Nephron progenitor cell (in vitro differentiated cells): ENCODE data around the gene LRRC23.
A peak's percentile ranks its signal among the peaks of the same experiment; 100 is the strongest.

Experiments used
- DNase-seq: peaks from one replicate; pipeline ENCODE4 v3.0.0; 2021
- H3K27ac Mint-ChIP-seq: 2 replicates; pipeline ENCODE4 v1.8.0; 2021; ENCODE audit warnings: mild to moderate bottlenecking, moderate library complexity, mixed read lengths
- H3K27me3 Mint-ChIP-seq: 2 replicates; pipeline ENCODE4 v1.8.0; 2021; ENCODE audit warnings: mild to moderate bottlenecking, low read depth, mixed read lengths; ENCODE audit not compliant: poor library complexity
- H3K36me3 Mint-ChIP-seq: 2 replicates; pipeline ENCODE4 v1.8.0; 2021; ENCODE audit warnings: low read depth, mixed read lengths
- H3K4me1 Mint-ChIP-seq: 2 replicates; pipeline ENCODE4 v1.8.0; 2021; ENCODE audit warnings: mixed read lengths
- H3K4me3 Mint-ChIP-seq: 2 replicates; pipeline ENCODE4 v1.8.0; 2021; ENCODE audit warnings: mild to moderate bottlenecking, moderate library complexity, mixed read lengths
- H3K9me3 Mint-ChIP-seq: 2 replicates; pipeline ENCODE4 v1.8.0; 2021; ENCODE audit warnings: mild to moderate bottlenecking, moderate library complexity, mixed read lengths
- CTCF ChIP-seq: fragments of 200-600 bp; sonication (generic); IDR thresholded peaks from 2 replicates; pipeline ENCODE4 v1.5.0; 2021; ENCODE audit warnings: antibody characterized with exemption

LRRC23 gene

DNA sequence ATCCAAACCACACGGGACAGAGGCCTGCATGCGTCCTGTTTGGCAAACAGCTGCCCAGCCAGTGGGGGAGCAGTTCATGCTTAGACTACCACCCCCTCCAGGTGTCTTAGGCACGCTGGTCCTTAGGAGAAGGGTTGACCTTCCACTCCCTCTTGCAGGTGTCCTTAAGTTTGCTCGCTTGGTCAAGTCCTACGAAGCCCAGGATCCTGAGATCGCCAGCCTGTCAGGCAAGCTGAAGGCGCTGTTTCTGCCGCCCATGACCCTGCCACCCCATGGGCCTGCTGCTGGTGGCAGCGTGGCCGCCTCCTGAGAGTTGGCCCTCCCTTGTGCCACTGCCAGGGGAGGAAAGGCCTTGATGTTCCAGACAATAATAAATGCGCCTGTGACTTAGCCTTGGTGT is 41.0 kb downstream of the LRRC23 start:
- peaks cover 13% of the 10 kb centered on the region for H3K36me3 Mint-ChIP-seq
- H3K27me3 Mint-ChIP-seq, result no peaks in the 10 kb centered on the region
- no peak for TF ChIP-seq CTCF
- H3K9me3 Mint-ChIP-seq, result no peaks in the 10 kb centered on the region
- H3K4me1 Mint-ChIP-seq, result peaks cover 66% of the 10 kb centered on the region
- H3K27ac Mint-ChIP-seq, result peak overlapping the region; percentile 84
- DNase-seq, result no peak
- H3K4me3 Mint-ChIP-seq, result peak overlapping the region; percentile 86

DNA sequence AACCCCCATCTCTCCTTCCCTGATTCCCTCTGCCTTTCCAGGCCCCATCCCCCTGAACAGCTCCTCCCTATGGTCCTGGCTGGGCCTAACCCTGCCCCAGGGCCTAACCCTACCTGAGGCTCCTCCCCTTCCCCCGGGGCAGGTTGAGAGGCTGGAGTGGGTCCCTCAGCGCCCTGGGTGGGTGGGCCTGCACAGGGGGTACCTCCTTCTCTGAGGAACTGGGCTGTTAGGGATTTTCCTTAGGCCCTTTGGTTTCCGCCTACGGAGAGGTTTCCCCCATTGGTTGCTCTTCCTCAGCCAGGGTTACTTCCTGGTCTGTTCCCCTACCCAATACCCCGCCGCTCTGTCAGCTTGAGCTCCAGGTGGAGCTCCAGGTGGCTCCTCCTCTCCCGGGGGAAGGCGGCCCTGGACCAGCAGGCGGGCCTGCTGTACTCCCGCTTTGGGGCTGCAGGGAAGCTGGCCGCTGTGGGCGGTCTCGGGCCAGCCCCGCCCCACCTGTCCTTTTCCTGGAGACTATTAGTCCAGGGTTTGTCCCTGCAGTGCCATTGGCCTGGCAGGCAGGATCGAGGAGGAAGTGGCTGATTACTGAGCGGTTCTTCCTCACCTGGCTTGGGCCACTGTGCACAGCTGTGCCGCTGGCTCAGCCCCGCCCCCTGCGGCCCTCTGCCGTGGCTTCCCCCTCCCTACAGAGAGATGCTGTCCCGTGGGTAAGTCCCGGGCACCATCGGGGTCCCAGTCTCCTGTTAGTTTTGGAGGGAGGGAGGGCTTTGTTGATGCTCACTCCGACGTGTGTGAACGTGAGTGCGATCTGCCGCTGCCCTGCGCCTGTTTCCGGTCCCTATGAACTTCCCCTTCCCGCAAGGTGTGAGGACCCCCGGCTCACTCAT is 41.7 kb downstream of the LRRC23 start:
- H3K9me3 Mint-ChIP-seq, result no peaks in the 10 kb centered on the region
- H3K4me1 Mint-ChIP-seq, result peaks cover 59% of the 10 kb centered on the region
- H3K27ac Mint-ChIP-seq, result peak overlapping the region; percentile 84

DNA sequence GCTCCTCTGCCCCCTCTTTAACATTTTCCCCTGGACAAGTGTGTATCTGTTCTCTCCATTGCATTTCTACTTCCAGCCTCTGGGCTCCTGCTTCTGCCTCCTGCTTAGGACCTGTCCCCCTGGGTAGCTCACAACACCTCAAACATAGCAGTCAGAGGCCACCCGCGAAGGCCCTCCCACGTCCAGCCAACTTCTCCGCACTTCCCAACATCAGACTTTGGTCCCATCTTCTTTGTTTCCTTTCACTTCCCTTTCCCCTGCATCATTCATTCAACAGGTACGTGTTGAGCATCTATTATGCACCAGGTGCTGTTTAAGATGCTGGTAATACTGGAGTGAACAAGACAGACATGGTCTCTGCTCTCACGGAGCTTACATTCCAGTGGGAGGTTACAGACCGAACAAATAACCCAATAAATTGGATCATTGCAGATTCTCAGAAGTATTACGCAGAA is 42.3 kb downstream of the LRRC23 start:
- Mint-ChIP-seq H3K4me3 (peak overlapping the region; percentile 86), H3K36me3 (peaks cover 4% of the 10 kb centered on the region), H3K4me1 (peaks cover 58% of the 10 kb centered on the region), H3K27ac (peak overlapping the region; percentile 7), H3K27me3 (no peaks in the 10 kb centered on the region), H3K9me3 (no peaks in the 10 kb centered on the region)
- no peak for DNase-seq
- TF ChIP-seq CTCF, result no peak

More for the DNA sequence above, 41.7 kb downstream of the LRRC23 start:
- Mint-ChIP-seq H3K36me3 (peaks cover 6% of the 10 kb centered on the region), H3K27me3 (no peaks in the 10 kb centered on the region), H3K4me3 (peak overlapping the region; percentile 86)
- TF ChIP-seq CTCF, result no peak
- DNase-seq, result peak; percentile 85

DNA sequence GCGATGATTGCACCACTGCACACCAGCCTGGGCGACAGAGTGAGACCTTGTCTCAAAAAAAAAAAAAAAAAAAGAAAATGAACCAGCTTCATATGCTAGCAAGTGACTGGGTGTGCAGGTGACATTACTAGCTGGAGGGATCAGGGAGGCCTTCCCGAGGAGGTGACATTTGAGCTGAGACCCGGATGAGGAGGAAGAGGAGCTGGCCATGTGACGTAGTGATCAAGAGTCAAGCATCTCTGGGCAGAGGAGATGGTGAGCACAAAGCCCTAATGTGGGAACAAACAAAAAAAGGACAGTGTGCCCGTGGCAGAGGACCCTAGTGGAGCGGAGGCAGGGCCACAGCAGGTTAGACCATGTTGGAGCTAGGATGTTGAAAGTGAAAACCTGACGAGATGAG is 43.0 kb downstream of the LRRC23 start:
- Mint-ChIP-seq H3K4me1 (peaks cover 58% of the 10 kb centered on the region), H3K4me3 (peak overlapping the region; percentile 12), H3K27ac (no peak overlapping the region), H3K9me3 (no peaks in the 10 kb centered on the region), H3K27me3 (no peaks in the 10 kb centered on the region), H3K36me3 (no peaks in the 10 kb centered on the region)
- no peak for DNase-seq
- no peak for TF ChIP-seq CTCF

DNA sequence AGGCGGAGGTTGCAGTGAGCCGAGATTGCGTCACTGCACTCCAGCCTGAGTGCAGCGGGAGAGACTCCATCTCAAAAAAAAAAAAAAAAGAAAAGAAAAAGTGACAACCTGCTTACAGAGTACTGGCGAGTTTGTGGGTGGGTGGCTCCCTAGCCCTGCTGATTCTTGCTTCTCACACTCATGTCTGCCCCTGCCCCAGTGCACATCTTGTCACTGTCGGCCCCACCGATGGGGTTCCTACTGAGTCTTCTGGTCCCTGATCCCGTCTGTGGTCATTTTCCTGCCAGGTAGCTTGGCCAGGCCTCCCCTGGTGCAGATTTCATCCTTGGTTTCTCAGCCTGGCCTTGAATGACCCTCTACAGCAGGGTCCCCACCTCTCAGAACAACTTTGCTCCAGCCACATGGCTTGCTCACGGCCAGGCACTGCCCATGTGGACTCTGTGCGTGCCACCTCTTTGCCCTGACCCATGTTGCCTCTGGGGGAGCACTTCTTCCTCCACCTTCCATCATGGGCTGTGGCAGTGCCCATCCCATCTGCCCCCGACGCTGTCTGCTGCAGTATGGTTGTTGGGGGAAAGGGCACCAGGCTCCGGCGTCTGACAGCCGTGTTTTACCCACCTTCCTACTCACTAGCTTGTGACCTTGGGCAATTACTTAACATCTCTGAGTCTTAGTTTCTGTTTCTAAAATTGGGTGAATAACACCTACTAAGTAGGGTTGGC is 44.4 kb downstream of the LRRC23 start:
- DNase-seq, result no peak
- Mint-ChIP-seq H3K27ac (no peak overlapping the region), H3K27me3 (no peaks in the 10 kb centered on the region), H3K4me1 (peaks cover 59% of the 10 kb centered on the region), H3K9me3 (no peaks in the 10 kb centered on the region), H3K4me3 (no peak overlapping the region), H3K36me3 (no peaks in the 10 kb centered on the region)
- no peak for TF ChIP-seq CTCF
